OCI-LY7 (cell line): ENCODE results near the gene TGM4.

Source experiments
- EZH2phosphoT487 ChIP-seq: fragments of 200-600 bp; sonication (generic); IDR thresholded peaks from 2 replicates; pipeline ENCODE4 v1.6.1; 2018; ENCODE audit warnings: low read depth, borderline replicate concordance, mild to moderate bottlenecking, mixed run types, antibody characterized with exemption, low read length, moderate library complexity, mixed read lengths
- TF ChIP-seq, protein P1 (sequence below): fragments of 200-600 bp; sonication (generic); conservative IDR thresholded peaks from 2 replicates; pipeline ENCODE4 v1.5.1; 2014; ENCODE audit warnings: mild to moderate bottlenecking, antibody characterized with exemption, low read length, moderate library complexity, mixed read lengths

DNA sequence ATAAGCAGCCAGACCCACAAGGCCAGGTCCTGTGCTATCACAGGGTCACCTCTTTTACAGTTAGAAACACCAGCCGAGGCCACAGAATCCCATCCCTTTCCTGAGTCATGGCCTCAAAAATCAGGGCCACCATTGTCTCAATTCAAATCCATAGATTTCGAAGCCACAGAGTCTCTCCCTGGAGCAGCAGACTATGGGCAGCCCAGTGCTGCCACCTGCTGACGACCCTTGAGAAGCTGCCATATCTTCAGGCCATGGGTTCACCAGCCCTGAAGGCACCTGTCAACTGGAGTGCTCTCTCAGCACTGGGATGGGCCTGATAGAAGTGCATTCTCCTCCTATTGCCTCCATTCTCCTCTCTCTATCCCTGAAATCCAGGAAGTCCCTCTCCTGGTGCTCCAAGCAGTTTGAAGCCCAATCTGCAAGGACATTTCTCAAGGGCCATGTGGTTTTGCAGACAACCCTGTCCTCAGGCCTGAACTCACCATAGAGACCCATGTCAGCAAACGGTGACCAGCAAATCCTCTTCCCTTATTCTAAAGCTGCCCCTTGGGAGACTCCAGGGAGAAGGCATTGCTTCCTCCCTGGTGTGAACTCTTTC lies 39.6 kb downstream of the TGM4 start:
- TF ChIP-seq, protein P1, sequence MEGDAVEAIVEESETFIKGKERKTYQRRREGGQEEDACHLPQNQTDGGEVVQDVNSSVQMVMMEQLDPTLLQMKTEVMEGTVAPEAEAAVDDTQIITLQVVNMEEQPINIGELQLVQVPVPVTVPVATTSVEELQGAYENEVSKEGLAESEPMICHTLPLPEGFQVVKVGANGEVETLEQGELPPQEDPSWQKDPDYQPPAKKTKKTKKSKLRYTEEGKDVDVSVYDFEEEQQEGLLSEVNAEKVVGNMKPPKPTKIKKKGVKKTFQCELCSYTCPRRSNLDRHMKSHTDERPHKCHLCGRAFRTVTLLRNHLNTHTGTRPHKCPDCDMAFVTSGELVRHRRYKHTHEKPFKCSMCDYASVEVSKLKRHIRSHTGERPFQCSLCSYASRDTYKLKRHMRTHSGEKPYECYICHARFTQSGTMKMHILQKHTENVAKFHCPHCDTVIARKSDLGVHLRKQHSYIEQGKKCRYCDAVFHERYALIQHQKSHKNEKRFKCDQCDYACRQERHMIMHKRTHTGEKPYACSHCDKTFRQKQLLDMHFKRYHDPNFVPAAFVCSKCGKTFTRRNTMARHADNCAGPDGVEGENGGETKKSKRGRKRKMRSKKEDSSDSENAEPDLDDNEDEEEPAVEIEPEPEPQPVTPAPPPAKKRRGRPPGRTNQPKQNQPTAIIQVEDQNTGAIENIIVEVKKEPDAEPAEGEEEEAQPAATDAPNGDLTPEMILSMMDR = peak; percentile 90
- no peak for TF ChIP-seq EZH2phosphoT487
